Liver (tissue), 9 donors: Measurements from ENCODE around the gene OR2F2. TPM values are rescaled to one million over a fixed set of nuclear protein-coding genes. Genes with fewer than 3 reads are reported as not detected.

ENCODE experiments used
- DNase-seq: peaks from one replicate; pipeline ENCODE4 v3.0.0-alpha.2; 2017; ENCODE audit warnings: low spot score
- H3K27ac ChIP-seq, 2 donors: one replicate each; pipeline ENCODE4 v1.7.0; 2013; ENCODE audit warnings: inconsistent platforms in 2 of 2, low read length in 2 of 2, control low read depth in 1 of 2, low read depth in 1 of 2, mild to moderate bottlenecking in 1 of 2
- H3K27me3 ChIP-seq, 4 donors: one replicate each; pipeline versions ENCODE4 v1.6.1 to v1.7.0; 2013; ENCODE audit warnings: low read length in 3 of 4, inconsistent platforms in 1 of 4, mild to moderate bottlenecking in 1 of 4, moderate library complexity in 1 of 4; ENCODE audit not compliant: control insufficient read depth in 4 of 4, insufficient read depth in 4 of 4
- H3K36me3 ChIP-seq, 4 donors: one replicate each; pipeline versions ENCODE4 v1.6.1 to v1.7.0; 2013; ENCODE audit warnings: low read length in 3 of 4, mild to moderate bottlenecking in 3 of 4, low read depth in 1 of 4, moderate library complexity in 1 of 4; ENCODE audit not compliant: control insufficient read depth in 4 of 4, insufficient read depth in 3 of 4
- H3K4me1 ChIP-seq, 4 donors: one replicate each; pipeline versions ENCODE4 v1.6.1 to v1.7.0; 2013; ENCODE audit warnings: low read length in 3 of 4, mild to moderate bottlenecking in 3 of 4, moderate library complexity in 1 of 4; ENCODE audit not compliant: control insufficient read depth in 4 of 4, insufficient read depth in 4 of 4
- H3K4me3 ChIP-seq, 3 donors: one replicate each; pipeline versions ENCODE4 v1.6.1 to v1.7.0; 2013; ENCODE audit warnings: low read length in 3 of 3, control low read depth in 1 of 3, low read depth in 1 of 3, mild to moderate bottlenecking in 1 of 3
- H3K9ac ChIP-seq, 2 donors: one replicate each; pipeline ENCODE4 v1.7.0; 2013; ENCODE audit warnings: low read length in 2 of 2, mild to moderate bottlenecking in 2 of 2, moderate library complexity in 2 of 2, control low read depth in 1 of 2, low read depth in 1 of 2
- H3K9me3 ChIP-seq, 4 donors: one replicate each; pipeline versions ENCODE4 v1.6.1 to v1.7.0; 2013; ENCODE audit warnings: low read length in 3 of 4; ENCODE audit not compliant: control insufficient read depth in 4 of 4
- ATF3 ChIP-seq: IDR thresholded peaks from 2 replicates; pipeline ENCODE4 v1.6.1; 2016; ENCODE audit warnings: antibody characterized with exemption
- CTCF ChIP-seq: fragments of 150-350 bp; IDR thresholded peaks from 2 replicates; pipeline ENCODE4 v1.5.1; 2017; ENCODE audit warnings: improper control_type of control experiment, low read depth, low read length; ENCODE audit not compliant: missing input control
- EGR1 ChIP-seq, 2 donors: IDR thresholded peaks; 2 replicates each; pipeline ENCODE4 v1.6.1; 2016 to 2018; ENCODE audit warnings: antibody characterized with exemption in 2 of 2, low read depth in 2 of 2
- FOXA1 ChIP-seq: IDR thresholded peaks from 2 replicates; pipeline ENCODE4 v1.6.1; 2016; ENCODE audit warnings: antibody characterized with exemption
- FOXA2 ChIP-seq: IDR thresholded peaks from 2 replicates; pipeline ENCODE4 v1.6.1; 2016; ENCODE audit warnings: antibody characterized with exemption
- GABPA ChIP-seq, 2 donors: IDR thresholded peaks in 1 of 2; conservative IDR thresholded peaks in 1 of 2; 2 replicates each; pipeline ENCODE4 v1.6.1; 2016; ENCODE audit warnings: antibody characterized with exemption in 2 of 2, mild to moderate bottlenecking in 1 of 2, moderate library complexity in 1 of 2
- HNF4A ChIP-seq, 2 donors: conservative IDR thresholded peaks; 2 replicates each; pipeline ENCODE4 v1.6.1; 2016; ENCODE audit warnings: antibody characterized with exemption in 2 of 2, mild to moderate bottlenecking in 2 of 2
- HNF4G ChIP-seq: IDR thresholded peaks from 2 replicates; pipeline ENCODE4 v1.6.1; 2016; ENCODE audit warnings: antibody characterized with exemption
- JUND ChIP-seq, 2 donors: IDR thresholded peaks; 2 replicates each; pipeline ENCODE4 v1.6.1; 2016; ENCODE audit warnings: antibody characterized with exemption in 2 of 2
- MAX ChIP-seq: IDR thresholded peaks from 2 replicates; pipeline ENCODE4 v1.6.1; 2016; ENCODE audit warnings: antibody characterized with exemption
- NR2F2 ChIP-seq: IDR thresholded peaks from 2 replicates; pipeline ENCODE4 v1.6.1; 2016; ENCODE audit warnings: antibody characterized with exemption
- RAD21 ChIP-seq, 2 donors: IDR thresholded peaks; 2 replicates each; pipeline ENCODE4 v1.6.1; 2016; ENCODE audit warnings: antibody characterized with exemption in 2 of 2, mild to moderate bottlenecking in 2 of 2
- REST ChIP-seq: IDR thresholded peaks from 2 replicates; pipeline ENCODE4 v1.6.1; 2016; ENCODE audit warnings: antibody characterized with exemption, mild to moderate bottlenecking
- RXRA ChIP-seq, 2 donors: IDR thresholded peaks; 2 replicates each; pipeline ENCODE4 v1.6.1; 2017 to 2018; ENCODE audit warnings: antibody characterized with exemption in 2 of 2, mild to moderate bottlenecking in 1 of 2
- SP1 ChIP-seq: IDR thresholded peaks from 2 replicates; pipeline ENCODE4 v1.6.1; 2018; ENCODE audit warnings: antibody characterized with exemption, mild to moderate bottlenecking
- TAF1 ChIP-seq: conservative IDR thresholded peaks from 2 replicates; pipeline ENCODE4 v1.6.1; 2016; ENCODE audit warnings: antibody characterized with exemption, mild to moderate bottlenecking
- YY1 ChIP-seq: IDR thresholded peaks from 2 replicates; pipeline ENCODE4 v1.6.1; 2016; ENCODE audit warnings: antibody characterized with exemption, mild to moderate bottlenecking
- ZBTB33 ChIP-seq: IDR thresholded peaks from 2 replicates; pipeline ENCODE4 v1.6.1; 2016; ENCODE audit warnings: antibody characterized with exemption
- WGBS: extraction: QIAGEN DNeasy Blood & Tissue Kit; methylation state at CpG from one replicate; pipeline ENCODE4 v1.1.7; 2013; 5-methylcytosine and 5-hydroxymethylcytosine counted together
- polyA plus RNA-seq, 2 donors: library from polyadenylated mRNA; stranded (reverse) in 1 of 2; unstranded in 1 of 2; fragments of 200-250 nt in 1 of 2; fragments of >200 nt in 1 of 2; fragmentation: Nextera tagmentation in 1 of 2; extraction: Ambion mirVana in 1 of 2; gene quantifications; one replicate each; pipeline versions ENCODE4 v1.2.1 to v1.2.3, GENCODE V29; 2013 to 2015
- total RNA-seq, 2 donors: library from RNA; depleted of rRNA; stranded (reverse); fragments of >200 nt; gene quantifications; one replicate each; pipeline ENCODE4 v1.2.3, GENCODE V29; 2014
- donor health status: healthy.
- donor health status: healthy.
- donor health status: healthy.
- donor health status: healthy.
- donor health status: healthy.

The OR2F2 gene
- total and polyA plus RNA-seq, 4 donors, result not detected

GRCh38 chr7:143891457-143891856, 43.6 kb upstream of the OR2F2 start:
- Histone ChIP-seq H3K27me3 (no peaks in the 10 kb centered on the region), H3K27ac (no peak overlapping the region), H3K9me3 (no peaks in the 10 kb centered on the region), H3K4me3 (no peak overlapping the region), H3K9ac (no peak overlapping the region), H3K4me1 (peaks cover 0 to 6% (median 1%) of the 10 kb centered on the region in 4 donors), H3K36me3 (no peaks in the 10 kb centered on the region)
- WGBS, result 59% methylated on average over 2 of the region's 2 CpGs
- no peak for TF ChIP-seq SP1
- no peak for TF ChIP-seq FOXA2
- no peak for TF ChIP-seq YY1
- TF ChIP-seq NR2F2, result no peak
- TF ChIP-seq ZBTB33, result no peak
- no peak for TF ChIP-seq GABPA (IDR thresholded peaks at IDR 0.05 in 1 of 2, conservative IDR thresholded peaks at IDR 0.05 in 1 of 2)
- no peak for TF ChIP-seq REST
- TF ChIP-seq HNF4A (conservative IDR thresholded peaks at IDR 0.05), result no peak
- TF ChIP-seq TAF1, result no peak
- no peak for DNase-seq

GRCh38 chr7:143892527-143893300, 42.3 kb upstream of the OR2F2 start:
- Histone ChIP-seq H3K36me3 (no peaks in the 10 kb centered on the region), H3K9ac (peak overlapping the region in 1 of 2 donors; percentile 7), H3K9me3 (no peaks in the 10 kb centered on the region), H3K4me1 (peaks cover 0 to 6% (median 1%) of the 10 kb centered on the region in 4 donors), H3K27me3 (no peaks in the 10 kb centered on the region), H3K4me3 (peak overlapping the region in 1 of 3 donors; percentile 23), H3K27ac (peak overlapping the region in 1 of 2 donors; percentile 34)
- WGBS, result 41% methylated on average over 5 of the region's 5 CpGs
- no peak for DNase-seq
- TF ChIP-seq GABPA (IDR thresholded peaks at IDR 0.05 in 1 of 2, conservative IDR thresholded peaks at IDR 0.05 in 1 of 2) (no peak), JUND (IDR thresholded peaks at IDR 0.05) (peak; percentile 30 to 46), MAX (peak; percentile 11), CTCF (peak; percentile 48), HNF4A (conservative IDR thresholded peaks at IDR 0.05) (peak; percentile 34 to 49), YY1 (peak; percentile 14), TAF1 (no peak), HNF4G (no peak), REST (no peak), NR2F2 (no peak), RXRA (IDR thresholded peaks at IDR 0.05) (peak; percentile 39 to 44), FOXA2 (no peak), EGR1 (IDR thresholded peaks at IDR 0.05; ENCODE audit: low read depth in 2 of 2) (no peak), ATF3 (peak; percentile 24), FOXA1 (no peak), SP1 (no peak), RAD21 (IDR thresholded peaks at IDR 0.05) (peak; percentile 71 to 74)
